ENCODE results near the gene SPRED1.

SPRED1 gene

DNA sequence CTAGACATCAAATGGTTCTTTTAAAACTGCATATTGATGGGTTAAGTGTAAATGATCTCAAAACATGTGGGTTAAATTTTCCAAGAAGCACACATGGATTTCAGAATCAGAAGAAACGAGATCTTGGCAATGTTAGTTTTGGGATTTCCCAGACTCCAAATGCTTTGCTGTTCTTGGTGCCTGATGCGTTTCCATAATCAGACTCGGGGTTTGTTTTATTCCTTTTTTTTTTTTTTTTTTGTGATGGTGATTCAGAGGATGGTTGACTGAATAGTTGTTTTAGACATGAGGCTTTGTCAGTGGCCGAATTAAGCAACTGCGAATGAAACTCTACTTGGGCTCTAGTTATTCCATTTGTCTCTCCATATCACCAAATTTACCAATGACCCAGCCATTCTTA lies 149.1 kb downstream of the SPRED1 start:
- H3K27ac ChIP-seq = peak overlapping the region in 7 of 21 experiments; percentile 8 to 67 (median 42)
- no peak overlapping the region for H3K4me3 ChIP-seq

DNA sequence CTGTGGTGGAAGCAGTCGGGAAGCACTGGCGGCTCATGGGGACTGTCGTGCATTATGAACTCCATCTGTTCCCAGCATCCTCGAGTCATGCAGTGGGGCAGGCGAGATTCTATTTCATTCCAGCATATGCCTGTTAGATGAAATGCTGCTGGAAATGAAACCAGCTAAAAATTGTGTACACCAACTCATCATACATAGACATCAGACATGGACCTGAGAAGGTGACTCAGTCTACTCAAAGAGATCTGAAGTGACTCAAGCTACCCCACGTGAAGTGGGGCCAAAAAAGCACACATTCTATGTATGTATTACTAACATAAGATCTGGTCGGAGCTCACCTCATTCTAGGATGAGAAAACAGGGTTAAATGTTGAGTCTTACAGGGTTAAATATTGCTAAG lies 153.8 kb downstream of the SPRED1 start:
- no peak overlapping the region for H3K4me3 ChIP-seq

More for the DNA sequence above, 153.8 kb downstream of the SPRED1 start:
- no peak overlapping the region for H3K27ac ChIP-seq
